Duodenal mucosa (tissue), 2 donors: Measurements from ENCODE around the gene MICAL2.

Source experiments
- H3K27ac ChIP-seq: one replicate; pipeline ENCODE4 v1.7.0; 2013; ENCODE audit warnings: low read depth, low read length
- H3K27me3 ChIP-seq, 2 donors: one replicate each; pipeline ENCODE4 v1.7.0; 2013; ENCODE audit warnings: low read length in 2 of 2, control low read depth in 1 of 2; ENCODE audit not compliant: insufficient read depth in 2 of 2, control insufficient read depth in 1 of 2
- H3K36me3 ChIP-seq, 2 donors: one replicate each; pipeline ENCODE4 v1.7.0; 2013; ENCODE audit warnings: low read length in 2 of 2, control low read depth in 1 of 2; ENCODE audit not compliant: insufficient read depth in 2 of 2, control insufficient read depth in 1 of 2
- H3K4me1 ChIP-seq, 2 donors: one replicate each; pipeline ENCODE4 v1.7.0; 2013; ENCODE audit warnings: low read length in 2 of 2, control low read depth in 1 of 2; ENCODE audit not compliant: insufficient read depth in 2 of 2, control insufficient read depth in 1 of 2
- H3K4me3 ChIP-seq, 2 donors: one replicate each; pipeline ENCODE4 v1.7.0; 2013; ENCODE audit warnings: low read length in 2 of 2, low read depth in 1 of 2
- H3K9ac ChIP-seq, 2 donors: one replicate each; pipeline ENCODE4 v1.7.0; 2013; ENCODE audit warnings: low read length in 2 of 2, low read depth in 1 of 2
- H3K9me3 ChIP-seq, 2 donors: one replicate each; pipeline ENCODE4 v1.7.0; 2013; ENCODE audit warnings: low read length in 2 of 2, control low read depth in 1 of 2; ENCODE audit not compliant: control insufficient read depth in 1 of 2

Gene MICAL2

GRCh38 chr11:12070446-12071267 is 39.7 kb upstream of the MICAL2 start:
- Histone ChIP-seq H3K27me3 (no peaks in the 10 kb centered on the region), H3K4me1 (peaks cover 7 to 9% of the 10 kb centered on the region in 2 donors), H3K27ac (peak overlapping the region; percentile 60), H3K4me3 (no peak overlapping the region), H3K9me3 (no peaks in the 10 kb centered on the region), H3K9ac (no peak overlapping the region), H3K36me3 (no peaks in the 10 kb centered on the region)

GRCh38 chr11:12071574-12071973 is 38.8 kb upstream of the MICAL2 start:
- H3K4me3 ChIP-seq: no peak overlapping the region
- H3K9ac ChIP-seq: no peak overlapping the region
- peaks cover 7 to 8% of the 10 kb centered on the region in 2 donors for H3K4me1 ChIP-seq
- no peaks in the 10 kb centered on the region for H3K27me3 ChIP-seq
- no peak overlapping the region for H3K27ac ChIP-seq
- H3K36me3 ChIP-seq: no peaks in the 10 kb centered on the region
- no peaks in the 10 kb centered on the region for H3K9me3 ChIP-seq

- H3K4me1 ChIP-seq: no peaks in the 10 kb centered on the region
These were observed 37.0 kb upstream of the MICAL2 start for GRCh38 chr11:12073436-12073835.

GRCh38 chr11:12073886-12074285 is 36.5 kb upstream of the MICAL2 start:
- no peaks in the 10 kb centered on the region for H3K27me3 ChIP-seq
- H3K4me1 ChIP-seq: no peaks in the 10 kb centered on the region
- no peak overlapping the region for H3K4me3 ChIP-seq
- H3K27ac ChIP-seq: no peak overlapping the region
- no peak overlapping the region for H3K9ac ChIP-seq
- no peaks in the 10 kb centered on the region for H3K36me3 ChIP-seq
- H3K9me3 ChIP-seq: no peaks in the 10 kb centered on the region

More at GRCh38 chr11:12073436-12073835, 37.0 kb upstream of the MICAL2 start:
- no peaks in the 10 kb centered on the region for H3K36me3 ChIP-seq
- no peak overlapping the region for H3K4me3 ChIP-seq
- no peak overlapping the region for H3K9ac ChIP-seq
- no peaks in the 10 kb centered on the region for H3K27me3 ChIP-seq
- H3K9me3 ChIP-seq: no peaks in the 10 kb centered on the region
- no peak overlapping the region for H3K27ac ChIP-seq

DNA sequence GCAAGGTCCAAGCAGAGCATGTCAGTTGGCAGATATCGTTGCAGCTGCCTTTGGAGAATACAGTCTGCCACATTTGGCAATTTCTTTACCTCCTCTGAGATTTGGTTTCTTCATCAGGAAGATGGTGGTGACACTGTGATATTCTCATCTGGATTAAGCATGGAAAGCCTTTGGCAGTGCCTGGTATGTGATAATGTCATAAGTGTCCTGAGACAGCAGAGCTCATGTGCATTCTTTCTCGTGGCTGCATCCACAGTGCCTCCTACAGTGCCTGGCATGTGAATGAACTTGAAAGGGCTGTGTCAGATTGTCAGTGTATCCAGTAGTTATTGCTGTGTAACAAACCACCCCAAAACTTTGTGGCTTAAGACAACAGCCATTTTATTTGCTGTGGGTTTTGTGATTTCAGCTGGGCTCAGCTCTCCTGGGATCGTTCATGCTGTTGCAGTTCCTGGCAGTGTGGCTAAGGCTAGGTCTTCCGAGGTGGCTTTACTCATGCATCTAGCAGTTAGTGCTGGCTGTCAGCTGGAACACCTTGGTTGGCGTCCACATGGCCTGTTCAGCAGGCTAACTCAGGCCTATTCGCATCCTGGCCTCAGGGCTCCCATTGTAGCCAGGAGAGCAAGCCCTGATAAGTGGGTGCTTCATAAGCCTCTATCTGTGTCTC is 35.7 kb upstream of the MICAL2 start:
- no peaks in the 10 kb centered on the region for H3K4me1 ChIP-seq
- H3K9me3 ChIP-seq: no peaks in the 10 kb centered on the region
- no peak overlapping the region for H3K4me3 ChIP-seq
- H3K27me3 ChIP-seq: no peaks in the 10 kb centered on the region
- H3K36me3 ChIP-seq: no peaks in the 10 kb centered on the region
- no peak overlapping the region for H3K9ac ChIP-seq
- H3K27ac ChIP-seq: no peak overlapping the region

GRCh38 chr11:12075291-12075690 is 35.1 kb upstream of the MICAL2 start:
- Histone ChIP-seq H3K27ac (no peak overlapping the region), H3K9ac (no peak overlapping the region), H3K9me3 (no peaks in the 10 kb centered on the region), H3K27me3 (no peaks in the 10 kb centered on the region), H3K4me3 (no peak overlapping the region), H3K36me3 (no peaks in the 10 kb centered on the region), H3K4me1 (no peaks in the 10 kb centered on the region)

GRCh38 chr11:12075822-12076821 is 34.3 kb upstream of the MICAL2 start:
- Histone ChIP-seq H3K36me3 (no peaks in the 10 kb centered on the region), H3K27me3 (no peaks in the 10 kb centered on the region), H3K9me3 (no peaks in the 10 kb centered on the region), H3K4me1 (no peaks in the 10 kb centered on the region), H3K9ac (no peak overlapping the region), H3K27ac (peak overlapping the region; percentile 37), H3K4me3 (no peak overlapping the region)

GRCh38 chr11:12076840-12077534 is 33.4 kb upstream of the MICAL2 start:
- no peak overlapping the region for H3K4me3 ChIP-seq
- H3K27ac ChIP-seq: peak overlapping the region; percentile 37
- no peaks in the 10 kb centered on the region for H3K9me3 ChIP-seq

GRCh38 chr11:12077535-12078280 is 32.7 kb upstream of the MICAL2 start:
- Histone ChIP-seq H3K27ac (no peak overlapping the region), H3K9ac (no peak overlapping the region), H3K9me3 (no peaks in the 10 kb centered on the region), H3K27me3 (no peaks in the 10 kb centered on the region), H3K4me1 (no peaks in the 10 kb centered on the region), H3K36me3 (no peaks in the 10 kb centered on the region), H3K4me3 (no peak overlapping the region)

More at GRCh38 chr11:12076840-12077534, 33.4 kb upstream of the MICAL2 start:
- H3K4me1 ChIP-seq: no peaks in the 10 kb centered on the region
- H3K27me3 ChIP-seq: no peaks in the 10 kb centered on the region
- H3K9ac ChIP-seq: no peak overlapping the region
- no peaks in the 10 kb centered on the region for H3K36me3 ChIP-seq
